Heart left ventricle (tissue), 16 donors: ENCODE data around the gene ADCY9. TPM values are rescaled to one million over a fixed set of nuclear protein-coding genes. Genes with fewer than 3 reads are reported as not detected.

Experiments used
- ATAC-seq, 4 donors: fragments of 200-7000 bp; cut with Tn5 transposase; one replicate each; pipeline ENCODE4 v1.9.1; 2020 to 2022; ENCODE audit warnings: moderate library complexity in 4 of 4, mild to moderate bottlenecking in 3 of 4, moderate number of reproducible peaks in 1 of 4
- DNase-seq, 5 donors: peaks; one replicate each; pipeline ENCODE4 v3.0.0-alpha.2; 2020
- H3K27ac ChIP-seq, 12 donors: fragments of 200-600 bp; sonication (generic) in 4 of 12; one replicate each; pipeline versions ENCODE4 v1.5.0 to v1.8.0; 2016 to 2022; ENCODE audit warnings: mild to moderate bottlenecking in 2 of 12
- H3K27me3 ChIP-seq, 9 donors: fragments of 200-600 bp; sonication (generic) in 2 of 9; one replicate each; pipeline versions ENCODE4 v1.5.1 to v1.8.0; 2016 to 2022; ENCODE audit warnings: mild to moderate bottlenecking in 3 of 9
- H3K36me3 ChIP-seq, 9 donors: fragments of 200-600 bp; sonication (generic) in 2 of 9; one replicate each; pipeline versions ENCODE4 v1.5.0 to v1.8.0; 2018 to 2022; ENCODE audit warnings: mild to moderate bottlenecking in 2 of 9
- H3K4me1 ChIP-seq, 12 donors: fragments of 200-600 bp; sonication (generic) in 4 of 12; one replicate each; pipeline versions ENCODE4 v1.5.0 to v1.8.0; 2016 to 2022; ENCODE audit warnings: mild to moderate bottlenecking in 3 of 12
- H3K4me3 ChIP-seq, 12 donors: fragments of 200-600 bp; sonication (generic) in 4 of 12; one replicate each; pipeline versions ENCODE4 v1.5.0 to v1.8.0; 2017 to 2022; ENCODE audit warnings: mild to moderate bottlenecking in 9 of 12, moderate library complexity in 4 of 12
- H3K9me3 ChIP-seq, 12 donors: fragments of 200-600 bp; sonication (generic) in 4 of 12; one replicate each; pipeline versions ENCODE4 v1.5.0 to v1.8.0; 2016 to 2022; ENCODE audit warnings: mild to moderate bottlenecking in 1 of 12
- CTCF ChIP-seq, 12 donors: fragments of 200-600 bp; sonication (generic) in 4 of 12; IDR thresholded peaks; one replicate each; pipeline versions ENCODE4 v1.5.0 to v1.8.0; 2018 to 2022; ENCODE audit warnings: antibody characterized with exemption in 12 of 12, mild to moderate bottlenecking in 5 of 12
- POLR2A ChIP-seq, 2 donors: fragments of 450-650 bp; IDR thresholded peaks; one replicate each; pipeline ENCODE4 v1.6.1; 2017; ENCODE audit warnings: antibody characterized with exemption in 2 of 2, mild to moderate bottlenecking in 2 of 2, moderate library complexity in 2 of 2
- WGBS, 4 donors: extraction: QIAGEN DNeasy Blood & Tissue Kit in 2 of 4; methylation state at CpG; one replicate each; pipeline versions ENCODE4 v1.1.5 to v1.1.7; 2013 to 2018; 5-methylcytosine and 5-hydroxymethylcytosine counted together
- intact Hi-C, 10 donors: fragments of 100-400 bp; cut with DNase I; formaldehyde crosslinking; loops; one replicate each; pipeline versions ENCODE4 v1.11.1 to v1.14.2; 2022
- polyA plus RNA-seq, 2 donors: library from polyadenylated mRNA; stranded (reverse); fragments of 200-250 nt; gene quantifications; one replicate each; pipeline ENCODE4 v1.2.3, GENCODE V29; 2013
- total RNA-seq, 9 donors: library from RNA; depleted of rRNA in 2 of 9; stranded (reverse); fragments of >200 nt in 2 of 9; fragmentation: NEBNext Ultra II Directional in 3 of 9; extraction: Animal tissue kit (Norgen Biotek cat#: 25700) in 3 of 9; gene quantifications; one replicate each; pipeline versions ENCODE4 v1.1.0 to v1.2.4, GENCODE V29; 2016 to 2023
- donor health status: ischemic (EF 13 %, LVEDD 7.1; RV severe dilation, severe dysfunction).
- donor health status: healthy with polysubstance abuse.
- donor health status: DM: no; HTN: yes; CAD: no.
- donor health status: DM: no; HTN: no; CAD: no.
- donor health status: ischemic (EF 25% LVEDD 6.9; RV normal size, moderate dysfunction).
- donor health status: ischemic (EF 25% LVEDD 5.7; RV mildly dilated, moderate dysfunction).
- donor health status: healthy.
- donor health status: DM: yes; HTN: yes; CAD: no.
- donor health status: ischemic (EF 35%, LVEDD 5.7; RV mildly dilated, moderate dysfunction).
- donor health status: nonischemic (EF 11% LVEDD 7.7; RV severe dilation, severe dysfunction).
- donor health status: DM: yes; HTN: yes; CAD: no.
- donor health status: PGD.
- donor health status: ischemic (EF 29% LVEDD 5.4; RV normal size, mild dysfunction).
- donor health status: nonischemic (EF 23%, LVEDD 6.1; RV moderate dilation, normal function).

The ADCY9 gene
- total and polyA plus RNA-seq, 11 donors: 11.8 to 85.8 (median 45.0) TPM

GRCh38 chr16:4002121-4002520 is 114.1 kb downstream of the ADCY9 start:
- Histone ChIP-seq H3K4me1 (peaks cover 0 to 36% (median 17%) of the 10 kb centered on the region in 12 donors), H3K27ac (no peak overlapping the region), H3K4me3 (no peak overlapping the region), H3K9me3 (no peaks in the 10 kb centered on the region), H3K27me3 (no peaks in the 10 kb centered on the region), H3K36me3 (peaks cover 0 to 8% (median 0%) of the 10 kb centered on the region in 9 donors)
- TF ChIP-seq POLR2A (IDR thresholded peaks at IDR 0.05): no peak
- no peak for TF ChIP-seq CTCF (IDR thresholded peaks at IDR 0.05)
- ATAC-seq (no peak), DNase-seq (no peak)
- 91 to 94% (median 93%) methylated on average over 2 of the region's 2 CpGs for WGBS, 4 donors
- intact Hi-C loops: loop anchor here in 4 of 10 donors (5.0 to 10.0 kb wide), 3 partner anchors 100 to 113 kb away; partner anchors contain the start of gene ADCY9 (in 2 of the 4)

GRCh38 chr16:3999479-4000325 is 116.5 kb downstream of the ADCY9 start:
- peak overlapping the region in 8 of 12 donors; percentile 8 to 72 (median 52) for H3K27ac ChIP-seq
- 70 to 77% (median 72%) methylated on average over 20 of the region's 20 CpGs for WGBS, 4 donors
- H3K9me3 ChIP-seq: no peaks in the 10 kb centered on the region
- H3K36me3 ChIP-seq: no peaks in the 10 kb centered on the region
- peak overlapping the region in 3 of 12 donors; percentile 6 to 17 (median 10) for H3K4me3 ChIP-seq
- peaks cover 0 to 34% (median 15%) of the 10 kb centered on the region in 12 donors for H3K4me1 ChIP-seq
- H3K27me3 ChIP-seq: no peaks in the 10 kb centered on the region
- intact Hi-C loops: loop anchor here in 6 of 10 donors (5.0 to 10.0 kb wide), 5 partner anchors 65 to 255 kb away; partner anchors contain the start of gene ADCY9 (in 2 of the 6)
- TF ChIP-seq CTCF (IDR thresholded peaks at IDR 0.05) (no peak), POLR2A (IDR thresholded peaks at IDR 0.05) (no peak)
- peak; percentile 52 to 81 (median 63) for DNase-seq
- peak; percentile 17 to 68 (median 56) for ATAC-seq

- WGBS, 4 donors: 49 to 67% (median 65%) methylated on average over 11 to 13 of the region's 13 CpGs
- Histone ChIP-seq H3K4me3 (peak overlapping the region in 3 of 12 donors; percentile 6 to 17 (median 10)), H3K27me3 (no peaks in the 10 kb centered on the region), H3K9me3 (no peaks in the 10 kb centered on the region), H3K27ac (peak overlapping the region in 8 of 12 donors; percentile 8 to 72 (median 52)), H3K36me3 (no peaks in the 10 kb centered on the region), H3K4me1 (peaks cover 0 to 30% (median 15%) of the 10 kb centered on the region in 12 donors)
- DNase-seq (peak in 1 of 5 donors; percentile 40), ATAC-seq (peak; percentile 31 to 79 (median 49))
- intact Hi-C loops: loop anchor here in 2 of 10 donors (10.0 kb wide), 2 partner anchors 64 to 256 kb away; no protein-coding TSS in a partner anchor
- TF ChIP-seq CTCF (IDR thresholded peaks at IDR 0.05): peak in 1 of 12 donors; percentile 17
- no peak for TF ChIP-seq POLR2A (IDR thresholded peaks at IDR 0.05)
Observed at GRCh38 chr16:3998793-3999478, 117.3 kb downstream of the ADCY9 start.
